ENCODE data around the gene BCLAF1.

Gene BCLAF1

DNA sequence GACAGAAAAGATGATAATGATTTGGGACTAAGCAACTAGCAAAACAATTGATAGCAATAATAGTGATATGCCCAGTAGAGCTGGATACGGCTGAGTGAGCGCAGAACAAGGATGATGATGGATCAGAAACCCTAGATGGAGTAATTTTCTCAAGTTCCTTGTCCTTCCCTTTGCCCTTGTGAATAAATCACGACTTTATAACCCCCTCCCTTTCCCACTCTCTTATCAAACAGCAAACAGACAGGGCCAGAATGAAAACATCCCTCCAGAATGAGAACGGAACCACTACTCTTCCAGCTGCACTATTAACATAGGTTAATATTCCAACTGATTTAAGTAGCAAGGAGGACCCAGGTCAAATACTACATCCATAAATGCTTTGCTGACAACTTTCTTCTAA is 38.3 kb downstream of the BCLAF1 start:
- peaks cover 13 to 17% of the 10 kb centered on the region in 2 donors for H3K4me1 ChIP-seq (ENCODE audit: control insufficient read depth in 1 of 2, insufficient read depth in 2 of 2, low read length in 2 of 2)
- peaks cover 0 to 5% of the 10 kb centered on the region in 2 donors for H3K36me3 ChIP-seq (ENCODE audit: control insufficient read depth in 1 of 2, insufficient read depth in 2 of 2, low read length in 2 of 2)
- peak overlapping the region in 1 of 2 donors; percentile 63 for H3K9ac ChIP-seq (ENCODE audit: low read depth in 1 of 2, low read length in 2 of 2)
- no peak overlapping the region for H3K27ac ChIP-seq (ENCODE audit: low read depth, low read length)
- no peaks in the 10 kb centered on the region for H3K9me3 ChIP-seq (ENCODE audit: control insufficient read depth in 1 of 2, low read length in 2 of 2)
- no peaks in the 10 kb centered on the region for H3K27me3 ChIP-seq (ENCODE audit: control insufficient read depth in 1 of 2, insufficient read depth in 2 of 2, low read length in 2 of 2)
- peak overlapping the region; percentile 92 to 95 for H3K4me3 ChIP-seq (ENCODE audit: low read depth in 1 of 2, low read length in 2 of 2)

GRCh38 chr6:136250686-136251008 is 39.0 kb downstream of the BCLAF1 start:
- H3K36me3 ChIP-seq (ENCODE audit: control insufficient read depth in 1 of 2, insufficient read depth in 2 of 2, low read length in 2 of 2) = peaks cover 0 to 5% of the 10 kb centered on the region in 2 donors
- H3K9me3 ChIP-seq (ENCODE audit: control insufficient read depth in 1 of 2, low read length in 2 of 2) = no peaks in the 10 kb centered on the region
- no peak overlapping the region for H3K27ac ChIP-seq (ENCODE audit: low read depth, low read length)
- peak overlapping the region; percentile 55 to 63 for H3K9ac ChIP-seq (ENCODE audit: low read depth in 1 of 2, low read length in 2 of 2)
- H3K27me3 ChIP-seq (ENCODE audit: control insufficient read depth in 1 of 2, insufficient read depth in 2 of 2, low read length in 2 of 2) = no peaks in the 10 kb centered on the region
- H3K4me3 ChIP-seq (ENCODE audit: low read depth in 1 of 2, low read length in 2 of 2) = peak overlapping the region; percentile 92 to 95
- peaks cover 13 to 17% of the 10 kb centered on the region in 2 donors for H3K4me1 ChIP-seq (ENCODE audit: control insufficient read depth in 1 of 2, insufficient read depth in 2 of 2, low read length in 2 of 2)

GRCh38 chr6:136249811-136250685 is 39.6 kb downstream of the BCLAF1 start, which contains the start of gene MTFR2:
MTFR2 (minus strand) TSS chr6:136250311; CDS start chr6:136249099, 1,212 bp downstream.
- Histone ChIP-seq H3K36me3 (ENCODE audit: control insufficient read depth in 1 of 2, insufficient read depth in 2 of 2, low read length in 2 of 2) (peaks cover 0 to 5% of the 10 kb centered on the region in 2 donors), H3K4me3 (ENCODE audit: low read depth in 1 of 2, low read length in 2 of 2) (peak within 1 kb of the TSS; percentile 92 to 95), H3K27ac (ENCODE audit: low read depth, low read length) (no peak within 1 kb of the TSS), H3K4me1 (ENCODE audit: control insufficient read depth in 1 of 2, insufficient read depth in 2 of 2, low read length in 2 of 2) (peaks cover 13 to 17% of the 10 kb centered on the region in 2 donors), H3K27me3 (ENCODE audit: control insufficient read depth in 1 of 2, insufficient read depth in 2 of 2, low read length in 2 of 2) (no peaks in the 10 kb centered on the region), H3K9ac (ENCODE audit: low read depth in 1 of 2, low read length in 2 of 2) (peak within 1 kb of the TSS; percentile 63), H3K9me3 (ENCODE audit: control insufficient read depth in 1 of 2, low read length in 2 of 2) (no peaks in the 10 kb centered on the region)

GRCh38 chr6:136249336-136249735 is 40.3 kb downstream of the BCLAF1 start:
- Histone ChIP-seq H3K4me1 (ENCODE audit: control insufficient read depth in 1 of 2, insufficient read depth in 2 of 2, low read length in 2 of 2) (peaks cover 13 to 17% of the 10 kb centered on the region in 2 donors), H3K36me3 (ENCODE audit: control insufficient read depth in 1 of 2, insufficient read depth in 2 of 2, low read length in 2 of 2) (peaks cover 0 to 4% of the 10 kb centered on the region in 2 donors), H3K9ac (ENCODE audit: low read depth in 1 of 2, low read length in 2 of 2) (peak overlapping the region; percentile 49 to 63), H3K4me3 (ENCODE audit: low read depth in 1 of 2, low read length in 2 of 2) (peak overlapping the region; percentile 92 to 95), H3K27ac (ENCODE audit: low read depth, low read length) (no peak overlapping the region), H3K27me3 (ENCODE audit: control insufficient read depth in 1 of 2, insufficient read depth in 2 of 2, low read length in 2 of 2) (no peaks in the 10 kb centered on the region), H3K9me3 (ENCODE audit: control insufficient read depth in 1 of 2, low read length in 2 of 2) (no peaks in the 10 kb centered on the region)

- H3K36me3 ChIP-seq (ENCODE audit: control insufficient read depth in 1 of 2, insufficient read depth in 2 of 2, low read length in 2 of 2) = no peaks in the 10 kb centered on the region
- H3K9ac ChIP-seq (ENCODE audit: low read depth in 1 of 2, low read length in 2 of 2) = no peak overlapping the region
- no peaks in the 10 kb centered on the region for H3K9me3 ChIP-seq (ENCODE audit: control insufficient read depth in 1 of 2, low read length in 2 of 2)
- H3K4me3 ChIP-seq (ENCODE audit: low read depth in 1 of 2, low read length in 2 of 2) = no peak overlapping the region
- H3K27me3 ChIP-seq (ENCODE audit: control insufficient read depth in 1 of 2, insufficient read depth in 2 of 2, low read length in 2 of 2) = no peaks in the 10 kb centered on the region
- H3K27ac ChIP-seq (ENCODE audit: low read depth, low read length) = no peak overlapping the region
- peaks cover under 1 to 2% of the 10 kb centered on the region in 2 donors for H3K4me1 ChIP-seq (ENCODE audit: control insufficient read depth in 1 of 2, insufficient read depth in 2 of 2, low read length in 2 of 2)
These were observed 45.5 kb downstream of the BCLAF1 start for GRCh38 chr6:136244061-136244616.

DNA sequence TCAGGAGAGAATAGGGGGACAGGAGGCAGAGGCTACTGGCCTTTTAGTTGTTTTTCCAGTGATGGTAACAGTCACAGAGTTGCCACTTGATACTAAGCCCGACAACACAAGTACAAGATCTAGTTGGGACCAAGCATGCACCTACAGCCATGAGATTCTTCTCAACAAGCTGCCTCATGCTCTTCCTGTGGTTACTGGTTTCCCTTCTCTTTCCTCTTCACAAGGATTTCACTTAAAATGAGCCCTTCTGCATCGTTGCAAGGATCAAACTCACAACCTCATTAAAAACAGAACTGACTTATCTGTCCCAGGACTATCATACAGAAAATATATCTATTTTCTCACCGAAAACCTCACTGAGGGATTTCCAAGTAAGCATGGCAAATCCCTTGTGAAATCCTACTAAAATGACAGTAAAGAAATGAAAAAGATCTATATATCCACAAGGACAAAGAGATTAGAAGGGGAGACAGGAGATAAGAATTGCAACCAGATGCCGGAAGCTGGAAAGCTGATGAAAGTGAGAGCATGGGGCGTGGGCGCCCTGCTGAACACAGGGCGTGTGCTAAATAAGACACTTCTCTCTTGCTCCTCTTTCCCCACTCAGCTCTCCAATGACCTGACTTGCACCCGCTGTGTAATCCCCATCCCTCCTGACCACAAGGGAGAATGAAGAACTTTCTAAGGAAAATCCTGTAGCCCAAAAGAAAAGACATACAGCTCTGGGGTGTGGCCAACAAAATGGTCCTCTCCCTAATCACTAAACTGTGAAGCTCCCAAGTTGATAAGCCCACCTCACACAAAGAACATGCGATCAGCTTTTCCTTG is 53.0 kb downstream of the BCLAF1 start:
- Histone ChIP-seq H3K36me3 (ENCODE audit: control insufficient read depth in 1 of 2, insufficient read depth in 2 of 2, low read length in 2 of 2) (no peaks in the 10 kb centered on the region), H3K9me3 (ENCODE audit: control insufficient read depth in 1 of 2, low read length in 2 of 2) (no peaks in the 10 kb centered on the region), H3K27ac (ENCODE audit: low read depth, low read length) (no peak overlapping the region), H3K27me3 (ENCODE audit: control insufficient read depth in 1 of 2, insufficient read depth in 2 of 2, low read length in 2 of 2) (no peaks in the 10 kb centered on the region), H3K4me3 (ENCODE audit: low read depth in 1 of 2, low read length in 2 of 2) (no peak overlapping the region), H3K4me1 (ENCODE audit: control insufficient read depth in 1 of 2, insufficient read depth in 2 of 2, low read length in 2 of 2) (no peaks in the 10 kb centered on the region), H3K9ac (ENCODE audit: low read depth in 1 of 2, low read length in 2 of 2) (no peak overlapping the region)

GRCh38 chr6:136235233-136235564 is 54.4 kb downstream of the BCLAF1 start:
- Histone ChIP-seq H3K9ac (ENCODE audit: low read depth in 1 of 2, low read length in 2 of 2) (no peak overlapping the region), H3K4me1 (ENCODE audit: control insufficient read depth in 1 of 2, insufficient read depth in 2 of 2, low read length in 2 of 2) (no peaks in the 10 kb centered on the region), H3K36me3 (ENCODE audit: control insufficient read depth in 1 of 2, insufficient read depth in 2 of 2, low read length in 2 of 2) (no peaks in the 10 kb centered on the region), H3K4me3 (ENCODE audit: low read depth in 1 of 2, low read length in 2 of 2) (no peak overlapping the region), H3K9me3 (ENCODE audit: control insufficient read depth in 1 of 2, low read length in 2 of 2) (no peaks in the 10 kb centered on the region), H3K27me3 (ENCODE audit: control insufficient read depth in 1 of 2, insufficient read depth in 2 of 2, low read length in 2 of 2) (no peaks in the 10 kb centered on the region), H3K27ac (ENCODE audit: low read depth, low read length) (no peak overlapping the region)

GRCh38 chr6:136232701-136233100 is 56.9 kb downstream of the BCLAF1 start:
- no peaks in the 10 kb centered on the region for H3K4me1 ChIP-seq (ENCODE audit: control insufficient read depth in 1 of 2, insufficient read depth in 2 of 2, low read length in 2 of 2)
- H3K9ac ChIP-seq (ENCODE audit: low read depth in 1 of 2, low read length in 2 of 2) = no peak overlapping the region
- H3K27me3 ChIP-seq (ENCODE audit: control insufficient read depth in 1 of 2, insufficient read depth in 2 of 2, low read length in 2 of 2) = no peaks in the 10 kb centered on the region

GRCh38 chr6:136230219-136230853 is 59.3 kb downstream of the BCLAF1 start:
- Histone ChIP-seq H3K4me1 (ENCODE audit: control insufficient read depth in 1 of 2, insufficient read depth in 2 of 2, low read length in 2 of 2) (peaks cover 12 to 15% of the 10 kb centered on the region in 2 donors), H3K9ac (ENCODE audit: low read depth in 1 of 2, low read length in 2 of 2) (no peak overlapping the region), H3K9me3 (ENCODE audit: control insufficient read depth in 1 of 2, low read length in 2 of 2) (no peaks in the 10 kb centered on the region), H3K27me3 (ENCODE audit: control insufficient read depth in 1 of 2, insufficient read depth in 2 of 2, low read length in 2 of 2) (no peaks in the 10 kb centered on the region), H3K4me3 (ENCODE audit: low read depth in 1 of 2, low read length in 2 of 2) (no peak overlapping the region), H3K36me3 (ENCODE audit: control insufficient read depth in 1 of 2, insufficient read depth in 2 of 2, low read length in 2 of 2) (no peaks in the 10 kb centered on the region), H3K27ac (ENCODE audit: low read depth, low read length) (no peak overlapping the region)

More at GRCh38 chr6:136232701-136233100, 56.9 kb downstream of the BCLAF1 start:
- no peaks in the 10 kb centered on the region for H3K36me3 ChIP-seq (ENCODE audit: control insufficient read depth in 1 of 2, insufficient read depth in 2 of 2, low read length in 2 of 2)
- no peak overlapping the region for H3K27ac ChIP-seq (ENCODE audit: low read depth, low read length)
- H3K9me3 ChIP-seq (ENCODE audit: control insufficient read depth in 1 of 2, low read length in 2 of 2) = no peaks in the 10 kb centered on the region
- no peak overlapping the region for H3K4me3 ChIP-seq (ENCODE audit: low read depth in 1 of 2, low read length in 2 of 2)

Data from duodenal mucosa (tissue), 2 donors.